Measurements from ENCODE around the gene GSX2.

Gene GSX2

DNA sequence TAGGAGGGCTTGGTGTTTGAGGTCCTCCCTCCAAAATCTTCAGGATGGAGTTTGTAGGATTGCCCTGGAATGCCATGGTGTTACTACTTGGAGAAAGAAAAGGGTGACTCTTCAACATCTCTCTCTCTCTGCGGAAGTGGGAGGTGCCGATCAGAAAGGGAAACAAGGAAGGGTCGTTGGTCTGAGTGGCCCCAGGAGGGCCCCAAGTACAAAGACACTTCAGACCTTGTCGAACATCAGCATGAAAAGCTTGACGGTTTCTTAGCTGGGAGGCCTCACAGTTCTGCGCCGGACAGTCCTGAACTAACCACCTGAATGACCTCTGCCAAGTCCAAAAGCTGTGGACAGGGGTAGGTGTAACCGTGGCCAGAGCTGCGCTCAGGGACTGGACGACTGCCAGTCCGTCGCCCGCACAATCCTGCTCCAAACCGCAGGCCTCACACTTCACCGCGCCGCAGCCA, 646 bp upstream of the GSX2 start:
- Histone ChIP-seq H3K27me3 (ENCODE audit: insufficient read depth, low read length, poor library complexity) (peaks cover 3% of the 10 kb centered on the region), H3K36me3 (ENCODE audit: insufficient read depth, low read length) (no peaks in the 10 kb centered on the region), H3K79me2 (ENCODE audit: insufficient read depth, low read length) (no peaks in the 10 kb centered on the region), H2AFZ (ENCODE audit: low read depth, low read length) (no peak overlapping the region), H3K4me3 (ENCODE audit: low read depth in 1 of 2, low read length in 2 of 2) (no peak overlapping the region), H3K4me2 (ENCODE audit: insufficient read depth, low read length) (no peak overlapping the region), H3K9ac (ENCODE audit: low read depth, low read length) (no peak overlapping the region), H3K9me3 (ENCODE audit: insufficient read depth, low read length, severe bottlenecking) (no peaks in the 10 kb centered on the region), H4K20me1 (ENCODE audit: insufficient read depth, low read length) (no peaks in the 10 kb centered on the region), H3K27ac (ENCODE audit: low read length) (no peak overlapping the region), H3K4me1 (ENCODE audit: insufficient read depth, low read length) (no peaks in the 10 kb centered on the region)
- DNase-seq (no peak), ATAC-seq (ENCODE audit: insufficient read depth, low read depth) (no peak)
- TF ChIP-seq EZH2 (IDR thresholded peaks at IDR 0.05; ENCODE audit: borderline replicate concordance, low read depth, low read length, severe bottlenecking), result no peak
- TF ChIP-seq, protein P1, sequence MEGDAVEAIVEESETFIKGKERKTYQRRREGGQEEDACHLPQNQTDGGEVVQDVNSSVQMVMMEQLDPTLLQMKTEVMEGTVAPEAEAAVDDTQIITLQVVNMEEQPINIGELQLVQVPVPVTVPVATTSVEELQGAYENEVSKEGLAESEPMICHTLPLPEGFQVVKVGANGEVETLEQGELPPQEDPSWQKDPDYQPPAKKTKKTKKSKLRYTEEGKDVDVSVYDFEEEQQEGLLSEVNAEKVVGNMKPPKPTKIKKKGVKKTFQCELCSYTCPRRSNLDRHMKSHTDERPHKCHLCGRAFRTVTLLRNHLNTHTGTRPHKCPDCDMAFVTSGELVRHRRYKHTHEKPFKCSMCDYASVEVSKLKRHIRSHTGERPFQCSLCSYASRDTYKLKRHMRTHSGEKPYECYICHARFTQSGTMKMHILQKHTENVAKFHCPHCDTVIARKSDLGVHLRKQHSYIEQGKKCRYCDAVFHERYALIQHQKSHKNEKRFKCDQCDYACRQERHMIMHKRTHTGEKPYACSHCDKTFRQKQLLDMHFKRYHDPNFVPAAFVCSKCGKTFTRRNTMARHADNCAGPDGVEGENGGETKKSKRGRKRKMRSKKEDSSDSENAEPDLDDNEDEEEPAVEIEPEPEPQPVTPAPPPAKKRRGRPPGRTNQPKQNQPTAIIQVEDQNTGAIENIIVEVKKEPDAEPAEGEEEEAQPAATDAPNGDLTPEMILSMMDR (IDR thresholded peaks at IDR 0.05; ENCODE audit: borderline replicate concordance, extremely low read depth, low read length, poor library complexity, severe bottlenecking), result no peak

DNA sequence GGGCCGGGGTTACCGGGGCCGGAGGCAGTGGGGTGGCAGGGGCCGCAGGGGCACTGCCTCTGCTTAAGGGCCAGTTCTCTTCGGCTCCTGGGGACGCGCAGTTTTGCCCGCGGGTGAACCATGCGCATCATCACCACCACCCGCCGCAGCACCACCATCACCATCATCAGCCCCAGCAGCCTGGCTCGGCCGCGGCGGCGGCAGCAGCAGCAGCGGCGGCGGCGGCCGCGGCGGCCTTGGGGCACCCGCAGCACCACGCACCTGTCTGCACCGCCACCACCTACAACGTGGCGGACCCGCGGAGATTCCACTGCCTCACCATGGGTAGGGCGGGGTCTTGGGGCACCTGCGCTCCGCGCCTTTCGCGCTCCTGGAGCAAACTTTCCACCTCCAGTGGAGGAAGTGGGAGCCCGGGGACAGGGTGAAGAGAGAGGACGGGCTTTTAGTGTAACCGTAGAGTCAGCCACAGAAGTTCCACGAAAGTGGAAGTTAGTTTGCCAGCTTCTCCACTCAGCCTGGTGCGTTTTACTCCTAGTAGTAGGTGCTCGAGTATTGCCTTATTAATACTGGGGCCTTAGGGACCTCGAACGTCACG, 729 bp downstream of the GSX2 start:
- Histone ChIP-seq H3K9ac (ENCODE audit: low read depth, low read length) (no peak overlapping the region), H3K4me2 (ENCODE audit: insufficient read depth, low read length) (no peak overlapping the region)

DNA sequence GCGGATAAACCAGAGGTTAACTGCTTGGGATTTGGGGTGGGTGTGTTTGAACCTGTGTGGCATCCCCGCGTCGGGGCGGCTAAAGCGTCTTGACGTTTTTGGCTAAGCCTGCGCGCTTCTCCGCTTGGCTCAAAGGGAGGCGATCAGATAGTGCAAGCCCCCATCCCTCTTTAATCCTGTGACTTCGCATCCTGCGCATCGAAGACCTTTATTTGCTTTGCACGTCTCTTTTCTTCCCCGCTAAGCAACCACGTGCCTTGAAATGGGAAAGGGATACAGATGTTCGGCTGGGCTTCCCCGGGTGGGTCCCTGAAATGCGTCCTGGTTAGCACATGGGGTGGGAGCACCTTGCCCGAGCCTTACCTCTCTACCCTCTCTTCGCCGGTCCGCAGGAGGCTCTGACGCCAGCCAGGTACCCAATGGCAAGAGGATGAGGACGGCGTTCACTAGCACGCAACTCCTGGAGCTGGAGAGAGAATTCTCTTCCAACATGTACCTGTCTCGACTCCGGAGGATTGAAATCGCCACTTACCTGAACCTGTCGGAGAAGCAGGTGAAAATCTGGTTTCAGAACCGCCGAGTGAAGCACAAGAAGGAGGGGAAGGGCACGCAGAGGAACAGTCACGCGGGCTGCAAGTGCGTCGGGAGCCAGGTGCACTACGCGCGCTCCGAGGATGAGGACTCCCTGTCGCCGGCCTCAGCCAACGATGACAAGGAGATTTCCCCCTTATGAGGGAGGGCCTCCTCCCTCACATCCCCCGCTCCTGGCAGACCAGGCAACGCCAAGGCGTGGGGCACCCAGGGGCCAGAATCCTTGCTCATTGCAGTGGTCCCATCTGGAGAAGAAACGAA, 1.5 kb downstream of the GSX2 start:
- H3K4me3 ChIP-seq (ENCODE audit: low read depth in 1 of 2, low read length in 2 of 2), result no peak overlapping the region
- H3K9me3 ChIP-seq (ENCODE audit: insufficient read depth, low read length, severe bottlenecking), result no peaks in the 10 kb centered on the region
- DNase-seq (no peak), ATAC-seq (ENCODE audit: insufficient read depth, low read depth) (no peak)
- H3K79me2 ChIP-seq (ENCODE audit: insufficient read depth, low read length), result no peaks in the 10 kb centered on the region
- no peak overlapping the region for H3K9ac ChIP-seq (ENCODE audit: low read depth, low read length)
- no peaks in the 10 kb centered on the region for H4K20me1 ChIP-seq (ENCODE audit: insufficient read depth, low read length)
- H3K27ac ChIP-seq (ENCODE audit: low read length), result no peak overlapping the region
- H3K4me2 ChIP-seq (ENCODE audit: insufficient read depth, low read length), result no peak overlapping the region
- H3K27me3 ChIP-seq (ENCODE audit: insufficient read depth, low read length, poor library complexity), result peaks cover 3% of the 10 kb centered on the region
- H3K4me1 ChIP-seq (ENCODE audit: insufficient read depth, low read length), result no peaks in the 10 kb centered on the region
- no peak overlapping the region for H2AFZ ChIP-seq (ENCODE audit: low read depth, low read length)
- TF ChIP-seq, protein P1 (IDR thresholded peaks at IDR 0.05; ENCODE audit: borderline replicate concordance, extremely low read depth, low read length, poor library complexity, severe bottlenecking), result no peak
- TF ChIP-seq EZH2 (IDR thresholded peaks at IDR 0.05; ENCODE audit: borderline replicate concordance, low read depth, low read length, severe bottlenecking), result no peak
- H3K36me3 ChIP-seq (ENCODE audit: insufficient read depth, low read length), result no peaks in the 10 kb centered on the region

More for the DNA sequence above, 729 bp downstream of the GSX2 start:
- Histone ChIP-seq H3K27ac (ENCODE audit: low read length) (no peak overlapping the region), H3K79me2 (ENCODE audit: insufficient read depth, low read length) (no peaks in the 10 kb centered on the region), H4K20me1 (ENCODE audit: insufficient read depth, low read length) (no peaks in the 10 kb centered on the region), H3K4me3 (ENCODE audit: low read depth in 1 of 2, low read length in 2 of 2) (no peak overlapping the region), H3K36me3 (ENCODE audit: insufficient read depth, low read length) (no peaks in the 10 kb centered on the region), H2AFZ (ENCODE audit: low read depth, low read length) (no peak overlapping the region), H3K4me1 (ENCODE audit: insufficient read depth, low read length) (no peaks in the 10 kb centered on the region), H3K27me3 (ENCODE audit: insufficient read depth, low read length, poor library complexity) (peaks cover 3% of the 10 kb centered on the region), H3K9me3 (ENCODE audit: insufficient read depth, low read length, severe bottlenecking) (no peaks in the 10 kb centered on the region)
- ATAC-seq (ENCODE audit: insufficient read depth, low read depth), result no peak
- no peak for DNase-seq
- no peak for TF ChIP-seq EZH2 (IDR thresholded peaks at IDR 0.05; ENCODE audit: borderline replicate concordance, low read depth, low read length, severe bottlenecking)
- TF ChIP-seq, protein P1 (IDR thresholded peaks at IDR 0.05; ENCODE audit: borderline replicate concordance, extremely low read depth, low read length, poor library complexity, severe bottlenecking), result no peak

Measured in DND-41 (cell line).